ENCODE measurements around the gene GAS7.

Gene GAS7

DNA sequence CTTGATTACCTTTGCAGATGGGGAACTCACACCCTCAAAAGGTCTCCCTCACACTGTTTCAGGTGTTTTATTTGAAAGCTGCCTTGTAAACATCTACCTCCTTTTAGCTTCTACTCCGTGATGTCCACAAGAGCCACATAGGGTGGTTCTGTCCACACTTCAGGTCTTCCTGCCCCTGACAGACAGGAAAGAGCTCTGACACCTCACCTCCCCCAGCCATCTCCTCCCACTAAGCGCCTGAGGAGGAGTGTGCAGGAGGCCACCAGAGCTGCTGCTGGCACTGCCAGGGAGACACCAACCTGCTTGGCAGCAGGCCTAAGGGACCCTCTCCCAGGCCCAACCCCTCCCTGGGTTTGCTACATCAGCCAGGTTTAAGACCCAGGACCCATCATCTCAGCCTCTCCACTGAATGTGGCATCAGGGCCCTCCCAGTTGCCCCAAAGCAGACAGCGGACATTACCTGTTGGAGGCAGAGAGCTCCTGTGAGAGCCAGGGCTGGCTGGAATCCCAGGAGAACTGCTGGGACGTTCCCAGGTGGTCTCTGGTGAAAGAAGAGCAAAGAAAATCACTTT, 217.0 kb downstream of the GAS7 start:
- TF ChIP-seq, protein P1, sequence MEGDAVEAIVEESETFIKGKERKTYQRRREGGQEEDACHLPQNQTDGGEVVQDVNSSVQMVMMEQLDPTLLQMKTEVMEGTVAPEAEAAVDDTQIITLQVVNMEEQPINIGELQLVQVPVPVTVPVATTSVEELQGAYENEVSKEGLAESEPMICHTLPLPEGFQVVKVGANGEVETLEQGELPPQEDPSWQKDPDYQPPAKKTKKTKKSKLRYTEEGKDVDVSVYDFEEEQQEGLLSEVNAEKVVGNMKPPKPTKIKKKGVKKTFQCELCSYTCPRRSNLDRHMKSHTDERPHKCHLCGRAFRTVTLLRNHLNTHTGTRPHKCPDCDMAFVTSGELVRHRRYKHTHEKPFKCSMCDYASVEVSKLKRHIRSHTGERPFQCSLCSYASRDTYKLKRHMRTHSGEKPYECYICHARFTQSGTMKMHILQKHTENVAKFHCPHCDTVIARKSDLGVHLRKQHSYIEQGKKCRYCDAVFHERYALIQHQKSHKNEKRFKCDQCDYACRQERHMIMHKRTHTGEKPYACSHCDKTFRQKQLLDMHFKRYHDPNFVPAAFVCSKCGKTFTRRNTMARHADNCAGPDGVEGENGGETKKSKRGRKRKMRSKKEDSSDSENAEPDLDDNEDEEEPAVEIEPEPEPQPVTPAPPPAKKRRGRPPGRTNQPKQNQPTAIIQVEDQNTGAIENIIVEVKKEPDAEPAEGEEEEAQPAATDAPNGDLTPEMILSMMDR (IDR thresholded peaks at IDR 0.05; ENCODE audit: extremely low read depth, insufficient read depth, missing control alignments) = no peak
- in situ Hi-C loops (cut with MboI; ENCODE audit: low pct_unique_long_range_greater_than_20kb, low sequenced_read_pairs, unreplicated experiment) = no loop called here
- no peak for DNase-seq (ENCODE audit: low spot score)

DNA sequence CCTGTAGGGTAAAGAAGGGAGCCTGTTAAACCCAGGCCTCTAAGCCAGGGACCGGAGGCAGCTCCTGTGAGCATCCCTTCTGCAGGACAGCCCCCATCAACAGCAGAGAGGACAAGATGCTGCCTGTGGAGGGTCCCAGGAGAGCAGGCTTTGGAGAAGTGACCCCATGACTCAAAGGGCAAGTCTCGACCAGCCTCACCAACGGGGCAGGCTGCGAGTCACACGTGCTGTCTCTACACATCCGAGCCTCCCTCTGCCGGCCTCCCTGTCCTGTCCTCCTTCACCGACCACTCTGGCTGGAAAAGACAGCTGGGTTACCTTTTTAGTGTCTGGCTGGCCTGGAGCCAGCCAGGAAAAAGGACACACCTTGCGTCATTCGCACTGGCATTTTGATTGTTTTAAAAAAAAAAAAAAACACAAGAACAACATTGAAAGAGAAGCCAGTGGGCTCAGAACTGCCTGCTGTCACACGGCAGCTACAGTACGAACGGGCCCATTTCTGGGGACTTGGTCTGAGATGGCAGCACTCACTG, 218.9 kb downstream of the GAS7 start:
- in situ Hi-C loops (cut with MboI; ENCODE audit: low pct_unique_long_range_greater_than_20kb, low sequenced_read_pairs, unreplicated experiment) = no loop called here
- DNase-seq (ENCODE audit: low spot score) = no peak
- TF ChIP-seq, protein P1 (IDR thresholded peaks at IDR 0.05; ENCODE audit: extremely low read depth, insufficient read depth, missing control alignments) = no peak

DNA sequence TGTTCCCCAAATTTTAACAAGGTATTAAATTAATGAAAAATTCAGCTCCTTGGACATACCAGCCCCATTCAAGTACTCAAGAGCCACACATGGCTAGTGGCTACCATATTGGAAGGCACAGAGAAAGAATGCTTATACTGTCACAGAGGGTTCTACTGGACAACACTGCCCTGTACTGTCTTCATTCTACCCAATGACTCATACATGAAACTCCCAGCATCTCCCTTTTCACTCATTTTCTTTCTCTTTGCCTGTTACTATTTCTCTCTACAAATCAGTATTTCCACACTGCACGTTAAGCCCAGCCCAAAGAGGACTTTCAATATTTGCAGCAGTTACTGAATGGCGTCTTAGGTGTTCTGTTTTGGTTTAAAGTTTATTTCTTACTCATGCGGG, 221.2 kb downstream of the GAS7 start:
- TF ChIP-seq, protein P1 (IDR thresholded peaks at IDR 0.05; ENCODE audit: extremely low read depth, insufficient read depth, missing control alignments) = no peak
- in situ Hi-C loops (cut with MboI; ENCODE audit: low pct_unique_long_range_greater_than_20kb, low sequenced_read_pairs, unreplicated experiment) = no loop called here

DNA sequence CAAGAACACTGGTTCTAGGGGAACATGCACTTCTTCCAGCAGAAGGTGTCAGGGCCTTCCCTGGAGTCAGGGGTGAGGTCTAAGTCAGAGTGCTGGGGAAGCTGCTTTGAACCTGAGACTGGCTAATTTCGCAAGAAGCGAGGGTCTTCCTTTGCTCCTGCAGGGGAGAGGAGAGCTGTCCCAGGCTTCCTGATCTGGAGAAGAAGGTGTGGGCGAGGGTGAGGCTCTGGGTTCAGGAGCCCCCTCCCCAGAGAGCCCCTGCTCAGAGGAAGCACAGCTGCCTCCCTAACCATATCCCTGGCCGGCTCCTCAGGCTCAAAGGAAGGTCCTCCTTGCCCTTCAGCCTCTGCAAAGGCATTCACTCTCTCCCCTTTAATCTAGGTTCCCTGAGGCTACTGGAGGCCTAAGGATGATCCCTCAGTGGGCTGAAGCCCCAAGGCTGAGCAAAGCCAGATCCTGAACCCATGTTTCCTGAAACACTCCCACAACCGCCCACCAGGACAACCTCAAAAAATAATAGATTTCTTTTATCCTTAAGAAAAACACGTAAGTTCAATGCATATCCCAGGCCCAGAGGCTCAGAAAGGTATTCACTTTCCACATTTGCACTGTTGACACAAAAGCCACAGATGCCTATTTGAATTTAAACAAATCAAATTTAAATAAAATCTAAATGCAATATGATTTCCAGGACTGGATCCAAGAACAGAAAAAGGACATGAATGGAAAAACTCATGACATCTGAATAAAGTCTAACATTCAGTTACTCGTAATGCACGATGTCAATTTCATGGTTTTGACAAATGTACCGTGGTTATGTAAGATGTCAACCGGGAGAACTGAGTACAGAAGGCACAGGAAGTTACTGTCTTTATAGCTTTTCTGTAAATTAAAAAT, 221.9 kb downstream of the GAS7 start:
- DNase-seq (ENCODE audit: low spot score) = no peak
- in situ Hi-C loops (cut with MboI; ENCODE audit: low pct_unique_long_range_greater_than_20kb, low sequenced_read_pairs, unreplicated experiment) = no loop called here
- TF ChIP-seq, protein P1 (IDR thresholded peaks at IDR 0.05; ENCODE audit: extremely low read depth, insufficient read depth, missing control alignments) = no peak

More for the DNA sequence above, 221.2 kb downstream of the GAS7 start:
- no peak for DNase-seq (ENCODE audit: low spot score)

DNA sequence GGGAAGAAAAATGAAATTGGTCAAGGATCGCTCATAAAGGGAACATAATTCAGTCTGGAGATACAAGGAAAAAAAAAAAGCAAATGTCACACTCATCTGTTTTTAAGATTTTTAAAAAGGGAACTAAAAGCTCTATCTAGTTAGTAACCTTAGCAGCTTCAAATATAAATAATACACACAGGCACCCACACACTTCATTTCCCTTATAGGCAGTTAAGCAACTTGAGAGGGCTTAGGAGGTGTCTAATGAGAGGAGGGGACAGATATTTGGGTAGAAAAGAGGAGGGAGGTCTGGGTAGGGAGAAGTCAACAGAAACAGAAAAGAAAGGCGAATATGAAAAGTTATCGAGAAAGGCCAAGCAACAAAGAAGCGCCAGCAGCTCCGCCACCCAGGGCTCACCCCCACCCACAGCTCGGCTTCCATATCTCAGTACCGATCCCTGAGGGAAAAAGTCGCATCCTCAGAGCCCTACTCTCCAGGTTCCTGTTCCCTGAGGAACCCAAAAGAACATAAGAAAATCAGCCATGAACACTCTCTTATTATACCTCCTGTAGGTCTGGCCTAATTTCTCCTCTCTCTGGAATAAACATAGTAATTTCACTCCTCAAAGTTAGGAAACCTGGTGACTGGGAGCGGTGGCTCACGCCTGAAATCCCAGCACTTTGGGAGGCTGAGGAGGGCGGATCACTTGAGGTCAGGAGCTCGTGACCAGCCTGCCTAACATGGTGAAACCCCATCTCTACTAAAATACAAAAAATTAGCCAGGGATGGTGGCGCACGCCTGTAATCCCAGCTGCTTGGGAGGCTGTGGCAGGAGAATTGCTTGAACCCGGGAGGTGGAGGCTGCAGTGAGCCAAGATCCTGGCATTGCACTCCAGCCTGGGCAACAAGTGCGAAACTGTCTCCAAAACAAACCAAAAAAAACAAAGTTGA, 223.7 kb downstream of the GAS7 start:
- in situ Hi-C loops (cut with MboI; ENCODE audit: low pct_unique_long_range_greater_than_20kb, low sequenced_read_pairs, unreplicated experiment) = loop anchor here (25.0 kb wide), 1 partner anchor 638 kb away; no protein-coding TSS in a partner anchor
- no peak for DNase-seq (ENCODE audit: low spot score)

More for the DNA sequence above, 223.7 kb downstream of the GAS7 start:
- TF ChIP-seq, protein P1 (IDR thresholded peaks at IDR 0.05; ENCODE audit: extremely low read depth, insufficient read depth, missing control alignments) = no peak

Measured in GM13977 (cell line).